ENCODE results near the gene FAM107A. TPM values are rescaled to one million over a fixed set of nuclear protein-coding genes. Genes with fewer than 3 reads are reported as not detected.

FAM107A gene, protein sequence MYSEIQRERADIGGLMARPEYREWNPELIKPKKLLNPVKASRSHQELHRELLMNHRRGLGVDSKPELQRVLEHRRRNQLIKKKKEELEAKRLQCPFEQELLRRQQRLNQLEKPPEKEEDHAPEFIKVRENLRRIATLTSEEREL
- total RNA-seq: 115 TPM
- long read RNA-seq, transcript FAM107A-206 (5 exons, 2,271 nt): major isoform, 113 of 251 reads
- long read RNA-seq, transcript FAM107A-201 (4 exons, 3,367 nt): minor isoform, 51 of 251 reads
- long read RNA-seq, partial matches to known transcripts: 14 of 251 reads
- long read RNA-seq, other reads (novel, unspliced or antisense): 67 of 251 reads

- Histone ChIP-seq H3K27ac (replicated peaks) (peak within 1 kb of the TSS; percentile 95), H3K36me3 (no peaks in the 10 kb centered on the region), H3K9me3 (replicated peaks) (no peaks in the 10 kb centered on the region), H3K27me3 (ENCODE audit: low read depth) (no peaks in the 10 kb centered on the region), H3K4me1 (peaks cover 67% of the 10 kb centered on the region), H3K4me3 (peak within 1 kb of the TSS; percentile 69)
- peak; percentile 43 for DNase-seq
- peak; percentile 53 for TF ChIP-seq CTCF (IDR thresholded peaks at IDR 0.05; ENCODE audit: borderline replicate concordance)
- intact Hi-C loops (cut with micrococcal nuclease): no loop called here
These were observed at the start of gene FAM107A for GRCh38 chr3:58577269-58577821. Gene FAM107A, minus strand, starts transcription at chr3:58577391. Its CDS starts 7,531 bp downstream, at chr3:58569860.

DNA sequence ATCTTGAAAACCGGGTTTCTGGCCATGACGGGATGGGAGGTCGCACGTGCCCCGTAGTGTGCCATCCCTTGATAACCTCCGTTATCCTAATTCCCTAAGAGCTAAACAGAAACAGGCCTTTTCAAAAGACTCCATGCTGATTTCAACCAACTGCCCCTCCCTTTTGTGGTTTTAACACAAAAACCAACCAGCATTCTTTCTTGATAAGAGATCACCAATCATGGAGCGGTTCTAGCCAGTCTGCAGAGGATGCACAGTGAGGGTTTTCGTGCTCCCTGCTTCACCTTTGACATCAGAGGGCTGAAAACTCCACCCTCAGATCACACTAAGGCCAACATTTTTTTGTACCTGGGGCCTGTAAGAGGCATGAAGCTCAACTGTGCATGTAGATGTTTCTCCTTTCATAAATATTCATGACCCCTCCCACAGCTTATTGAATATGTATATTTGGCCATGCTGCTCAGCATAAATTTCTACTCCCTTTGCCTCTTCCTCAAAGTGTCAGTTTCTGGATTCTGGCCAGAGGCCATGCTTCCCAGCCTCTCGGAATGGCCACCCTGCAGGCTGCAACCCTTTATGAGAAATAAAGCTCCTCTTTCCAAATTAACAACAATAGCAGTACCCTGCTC, 48.1 kb upstream of the FAM107A start:
- H3K4me1 ChIP-seq: peaks cover 77% of the 10 kb centered on the region
- H3K9me3 ChIP-seq (replicated peaks): no peaks in the 10 kb centered on the region
- intact Hi-C loops (cut with micrococcal nuclease): no loop called here
- no peaks in the 10 kb centered on the region for H3K36me3 ChIP-seq
- peak overlapping the region; percentile 68 for H3K4me3 ChIP-seq
- no peak for DNase-seq
- H3K27ac ChIP-seq (replicated peaks): peak overlapping the region; percentile 92
- TF ChIP-seq CTCF (IDR thresholded peaks at IDR 0.05; ENCODE audit: borderline replicate concordance): no peak
- no peaks in the 10 kb centered on the region for H3K27me3 ChIP-seq (ENCODE audit: low read depth)

- Histone ChIP-seq H3K9me3 (replicated peaks) (no peaks in the 10 kb centered on the region), H3K4me3 (peak overlapping the region; percentile 68), H3K36me3 (no peaks in the 10 kb centered on the region), H3K27me3 (ENCODE audit: low read depth) (no peaks in the 10 kb centered on the region), H3K27ac (replicated peaks) (peak overlapping the region; percentile 92), H3K4me1 (peaks cover 77% of the 10 kb centered on the region)
- DNase-seq: no peak
- intact Hi-C loops (cut with micrococcal nuclease): no loop called here
- no peak for TF ChIP-seq CTCF (IDR thresholded peaks at IDR 0.05; ENCODE audit: borderline replicate concordance)
These were observed 47.4 kb upstream of the FAM107A start for GRCh38 chr3:58624550-58624949.

DNA sequence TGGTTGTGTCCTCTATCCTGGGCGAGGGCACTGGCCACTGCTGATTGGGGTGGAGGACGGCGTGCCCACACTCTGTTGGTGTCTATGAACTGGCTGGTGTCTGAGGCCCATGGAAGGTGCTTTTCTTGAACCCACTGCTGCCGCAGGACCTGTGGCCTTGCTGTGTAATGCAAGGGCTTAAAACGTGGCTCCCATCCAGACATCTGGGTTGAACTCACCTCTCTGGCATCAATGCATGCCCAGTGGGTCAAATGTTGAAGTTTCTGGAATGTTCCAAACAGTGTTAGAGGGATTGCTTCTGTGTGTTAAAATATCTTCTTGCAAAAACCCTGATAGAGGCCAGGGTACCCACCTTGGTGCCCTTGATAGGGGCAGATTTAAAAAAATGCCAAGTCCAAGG, 46.8 kb upstream of the FAM107A start:
- intact Hi-C loops (cut with micrococcal nuclease): no loop called here
- Histone ChIP-seq H3K36me3 (no peaks in the 10 kb centered on the region), H3K4me3 (peak overlapping the region; percentile 68), H3K9me3 (replicated peaks) (no peaks in the 10 kb centered on the region), H3K4me1 (peaks cover 74% of the 10 kb centered on the region), H3K27ac (replicated peaks) (peak overlapping the region; percentile 92), H3K27me3 (ENCODE audit: low read depth) (no peaks in the 10 kb centered on the region)
- no peak for DNase-seq
- TF ChIP-seq CTCF (IDR thresholded peaks at IDR 0.05; ENCODE audit: borderline replicate concordance): peak; percentile 18

DNA sequence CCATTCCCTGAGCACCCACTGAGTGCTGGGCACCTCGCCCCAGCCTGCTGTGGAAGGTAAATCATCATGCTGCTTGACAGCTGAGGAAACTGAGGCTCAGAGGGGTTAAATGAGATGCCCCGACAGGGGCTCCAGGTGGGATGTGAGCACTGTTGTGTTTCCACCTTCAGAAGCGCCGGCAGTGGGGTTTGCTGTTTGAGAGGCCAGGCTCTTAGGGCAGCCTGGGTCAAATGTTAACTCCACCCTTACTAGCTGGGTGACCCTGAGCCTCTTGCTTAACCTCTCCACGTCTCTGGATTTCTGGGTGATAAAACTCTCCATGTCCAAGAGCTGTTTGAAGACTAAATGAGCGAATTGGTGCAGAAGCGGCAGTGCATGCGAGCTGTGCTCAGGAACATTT, 46.3 kb upstream of the FAM107A start:
- H3K4me1 ChIP-seq: peaks cover 69% of the 10 kb centered on the region

More for the DNA sequence above, 46.3 kb upstream of the FAM107A start:
- Histone ChIP-seq H3K4me3 (no peak overlapping the region), H3K9me3 (replicated peaks) (no peaks in the 10 kb centered on the region), H3K36me3 (no peaks in the 10 kb centered on the region), H3K27ac (replicated peaks) (peak overlapping the region; percentile 92), H3K27me3 (ENCODE audit: low read depth) (no peaks in the 10 kb centered on the region)
- no peak for DNase-seq
- no peak for TF ChIP-seq CTCF (IDR thresholded peaks at IDR 0.05; ENCODE audit: borderline replicate concordance)
- intact Hi-C loops (cut with micrococcal nuclease): no loop called here
